OCI-LY1 (cell line): ENCODE data around the gene TMEM130.

ENCODE experiments used
- H2AFZ ChIP-seq: fragments of 200-600 bp; sonication (generic), shearing (Covaris generic); 2 replicates; pipeline ENCODE4 v1.6.0; 2014; ENCODE audit warnings: antibody characterized with exemption, mild to moderate bottlenecking, low read length
- H3F3A ChIP-seq: fragments of 200-600 bp; sonication (generic), shearing (Covaris generic); 2 replicates; pipeline ENCODE4 v1.6.0; 2014; ENCODE audit warnings: mild to moderate bottlenecking, antibody characterized with exemption, low read length, moderate library complexity; ENCODE audit not compliant: insufficient read depth
- H3K27ac ChIP-seq: fragments of 200-600 bp; sonication (generic); 2 replicates; pipeline ENCODE4 v1.5.1; 2014; ENCODE audit warnings: low read length, mixed run types, mild to moderate bottlenecking, low read depth; ENCODE audit not compliant: poor library complexity, severe bottlenecking
- H3K27me3 ChIP-seq: fragments of 200-600 bp; sonication (generic); 2 replicates; pipeline ENCODE4 v1.6.0; 2014; ENCODE audit warnings: antibody characterized with exemption, mild to moderate bottlenecking, low read length, moderate library complexity; ENCODE audit not compliant: insufficient read depth
- H3K36me3 ChIP-seq: fragments of 200-600 bp; sonication (generic); 2 replicates; pipeline ENCODE4 v1.6.1; 2014; ENCODE audit warnings: mild to moderate bottlenecking, antibody characterized with exemption, low read length, moderate library complexity, mixed read lengths; ENCODE audit not compliant: insufficient read depth
- H3K4me1 ChIP-seq: fragments of 200-600 bp; sonication (generic); 2 replicates; pipeline ENCODE4 v1.5.1; 2014; ENCODE audit warnings: mild to moderate bottlenecking, low read length, moderate library complexity; ENCODE audit not compliant: insufficient read depth, severe bottlenecking
- H3K4me2 ChIP-seq: fragments of 200-600 bp; sonication (generic), shearing (Covaris generic); 2 replicates; pipeline ENCODE4 v1.6.1; 2014; ENCODE audit warnings: low read length
- H3K4me3 ChIP-seq: fragments of 200-600 bp; sonication (generic); 2 replicates; pipeline ENCODE4 v1.5.1; 2014; ENCODE audit warnings: low read length, low read depth, mild to moderate bottlenecking, mixed read lengths; ENCODE audit not compliant: poor library complexity, severe bottlenecking
- H3K79me2 ChIP-seq: fragments of 200-600 bp; shearing (Covaris generic); 2 replicates; pipeline ENCODE4 v1.6.1; 2016; ENCODE audit warnings: mixed run types, low read length, mixed read lengths; ENCODE audit not compliant: insufficient read depth
- H3K9ac ChIP-seq: fragments of 200-600 bp; sonication (generic), shearing (Covaris generic); 2 replicates; pipeline ENCODE4 v1.6.1; 2014; ENCODE audit warnings: mild to moderate bottlenecking, low read length, mixed read lengths
- H3K9me2 ChIP-seq: fragments of 200-600 bp; sonication (generic), shearing (Covaris generic); 2 replicates; pipeline ENCODE4 v1.6.1; 2014; ENCODE audit warnings: low read depth, mild to moderate bottlenecking, low read length, mixed read lengths
- H3K9me3 ChIP-seq: fragments of 200-600 bp; shearing (Covaris generic); 2 replicates; pipeline ENCODE4 v1.6.1; 2014; ENCODE audit warnings: low read length, mixed read lengths
- H4K20me1 ChIP-seq: fragments of 200-600 bp; sonication (generic), shearing (Covaris generic); 2 replicates; pipeline ENCODE4 v1.6.0; 2016; ENCODE audit warnings: mild to moderate bottlenecking, low read length; ENCODE audit not compliant: insufficient read depth
- CTCF ChIP-seq: fragments of 200-600 bp; sonication (generic), shearing (Covaris generic); IDR thresholded peaks from 2 replicates; pipeline ENCODE4 v1.5.1; 2017; ENCODE audit warnings: mild to moderate bottlenecking, antibody characterized with exemption, low read length, moderate library complexity, mixed read lengths
- EZH2 ChIP-seq: fragments of 200-600 bp; sonication (generic), shearing (Covaris generic); IDR thresholded peaks from 2 replicates; pipeline ENCODE4 v1.8.0; 2017; ENCODE audit warnings: borderline replicate concordance, mixed run types, mild to moderate bottlenecking, antibody characterized with exemption, low read length, moderate library complexity, mixed read lengths

TMEM130 gene

GRCh38 chr7:98866351-98866750, 3.5 kb downstream of the TMEM130 start:
- Histone ChIP-seq H3K27me3 (peaks cover 23% of the 10 kb centered on the region), H3K4me3 (no peak overlapping the region), H3F3A (no peaks in the 10 kb centered on the region), H3K36me3 (no peaks in the 10 kb centered on the region), H3K4me2 (no peak overlapping the region), H3K27ac (no peak overlapping the region), H3K9me3 (no peaks in the 10 kb centered on the region), H3K9me2 (no peaks in the 10 kb centered on the region), H2AFZ (no peak overlapping the region), H4K20me1 (no peaks in the 10 kb centered on the region), H3K9ac (no peak overlapping the region), H3K4me1 (peaks cover 10% of the 10 kb centered on the region), H3K79me2 (no peaks in the 10 kb centered on the region)
- TF ChIP-seq CTCF (no peak), EZH2 (no peak)

- Histone ChIP-seq H3K4me1 (no peaks in the 10 kb centered on the region), H3F3A (no peaks in the 10 kb centered on the region), H3K9ac (no peak overlapping the region), H3K27ac (no peak overlapping the region), H3K36me3 (no peaks in the 10 kb centered on the region), H3K27me3 (peaks cover 23% of the 10 kb centered on the region), H3K9me2 (no peaks in the 10 kb centered on the region), H4K20me1 (no peaks in the 10 kb centered on the region), H3K9me3 (no peaks in the 10 kb centered on the region), H3K79me2 (no peaks in the 10 kb centered on the region), H3K4me2 (no peak overlapping the region), H3K4me3 (no peak overlapping the region), H2AFZ (no peak overlapping the region)
- TF ChIP-seq CTCF (no peak), EZH2 (no peak)
These were observed 4.9 kb downstream of the TMEM130 start for GRCh38 chr7:98864731-98865453.

GRCh38 chr7:98863601-98864000, 6.2 kb downstream of the TMEM130 start:
- Histone ChIP-seq H3F3A (no peaks in the 10 kb centered on the region), H3K9ac (no peak overlapping the region), H3K4me2 (no peak overlapping the region), H3K79me2 (no peaks in the 10 kb centered on the region), H3K27ac (no peak overlapping the region), H3K27me3 (peaks cover 13% of the 10 kb centered on the region), H3K9me2 (no peaks in the 10 kb centered on the region), H3K36me3 (no peaks in the 10 kb centered on the region), H3K4me3 (no peak overlapping the region), H2AFZ (no peak overlapping the region), H3K4me1 (no peaks in the 10 kb centered on the region), H3K9me3 (no peaks in the 10 kb centered on the region), H4K20me1 (no peaks in the 10 kb centered on the region)
- TF ChIP-seq CTCF (no peak), EZH2 (no peak)
